Activated naive CD4-positive, alpha-beta T cell treated with anti-CD3 and anti-CD28 coated beads for 36 hours (primary cell): Measurements from ENCODE around the gene WDR26. TPM values are rescaled to one million over a fixed set of nuclear protein-coding genes. Genes with fewer than 3 reads are reported as not detected.
"Not testable (repeated sequence)": the region's sequence is repeated elsewhere in the genome, so short reads cannot be mapped to it uniquely, and the experiment has no call there.

Experiments used
- CTCF ChIA-PET: fragments of 350-600 bp; sonication (Branson Sonifier 250); formaldehyde crosslinking; loops from one replicate; lab custom pipeline; 2021; ENCODE audit warnings: antibody characterized with exemption; lab: Charles Lee
- DNase-seq: peaks from one replicate; pipeline ENCODE4 v3.0.0-alpha.2; 2020
- H3K27ac Mint-ChIP-seq: one replicate; pipeline ENCODE4 v1.8.0; 2021; ENCODE audit warnings: mild to moderate bottlenecking, mixed read lengths
- H3K27me3 Mint-ChIP-seq: one replicate; pipeline ENCODE4 v1.8.0; 2021; ENCODE audit warnings: low read depth, mixed read lengths
- H3K36me3 Mint-ChIP-seq: one replicate; pipeline ENCODE4 v1.8.0; 2021; ENCODE audit warnings: low read depth, mixed read lengths
- H3K4me1 Mint-ChIP-seq: one replicate; pipeline ENCODE4 v1.8.0; 2021; ENCODE audit warnings: low read depth, mixed read lengths
- H3K4me3 Mint-ChIP-seq: one replicate; pipeline ENCODE4 v1.8.0; 2021; ENCODE audit warnings: mild to moderate bottlenecking, moderate library complexity, mixed read lengths
- H3K9me3 Mint-ChIP-seq: one replicate; pipeline ENCODE4 v1.8.0; 2021; ENCODE audit warnings: mixed read lengths
- intact Hi-C: fragments of 100-400 bp; cut with micrococcal nuclease; formaldehyde crosslinking; loops from one replicate; pipeline ENCODE4 v1.15.1; 2023
- total RNA-seq, 2 experiments: library from RNA; stranded (reverse); gene quantifications; one replicate each; pipeline ENCODE4 v1.2.3, GENCODE V29; 2021

The WDR26 gene
- 10 to 100 TPM; 44.3 to 45.4 TPM for total RNA-seq

DNA sequence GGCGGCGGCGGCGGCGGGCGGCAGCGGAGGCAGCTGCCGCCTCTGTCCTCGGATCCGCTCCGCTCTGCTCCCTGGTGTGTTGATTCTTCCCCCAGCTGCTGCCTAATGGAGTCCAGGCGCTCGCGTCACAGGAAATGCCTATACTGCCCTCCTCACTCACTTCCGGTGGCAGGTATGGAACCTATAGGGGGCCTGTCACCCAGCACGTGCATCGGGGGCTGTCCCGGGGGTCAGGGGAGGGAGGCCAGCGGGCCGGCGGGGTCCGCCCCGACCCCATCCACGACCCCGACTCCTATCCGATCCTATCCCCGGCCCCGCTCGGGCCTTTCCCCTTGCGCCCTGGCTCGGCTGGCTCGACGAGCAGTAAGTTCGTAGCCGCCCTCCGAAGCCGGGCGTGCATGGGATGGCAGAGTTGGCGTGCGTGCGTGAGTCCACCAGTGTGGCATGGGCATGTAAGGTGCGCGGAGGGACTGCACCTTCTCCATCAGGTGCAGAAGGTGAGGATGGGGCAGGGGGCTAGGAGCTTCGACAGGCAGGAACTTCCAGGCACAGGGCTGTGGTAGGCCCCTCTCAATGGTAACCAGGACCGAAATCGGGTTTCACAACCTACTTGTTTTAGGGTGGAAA lies at the start of gene WDR26:
WDR26 (minus strand) TSS at position 107 of the 627 bp plus-strand sequence.
- no peaks in the 10 kb centered on the region for H3K27me3 Mint-ChIP-seq
- peaks cover 17% of the 10 kb centered on the region for H3K36me3 Mint-ChIP-seq
- no peaks in the 10 kb centered on the region for H3K9me3 Mint-ChIP-seq
- CTCF ChIA-PET: interaction anchor here (1.0 kb wide), 1 partner anchor 17 kb away, joined by 4 read pairs; no protein-coding TSS in a partner anchor
- peak within 1 kb of the TSS; percentile 95 for H3K27ac Mint-ChIP-seq
- peak; percentile 91 for DNase-seq
- H3K4me3 Mint-ChIP-seq: peak within 1 kb of the TSS; percentile 95
- peaks cover 46% of the 10 kb centered on the region for H3K4me1 Mint-ChIP-seq
- intact Hi-C loops: loop anchor here (1.0 to 5.0 kb wide), 9 partner anchors 63 to 658 kb away; partner anchors contain the start of genes CNIH4, DEGS1, FBXO28 and NVL

GRCh38 chr1:224483206-224483605 lies 48.6 kb upstream of the WDR26 start:
- peaks cover 10% of the 10 kb centered on the region for H3K9me3 Mint-ChIP-seq
- H3K4me3 Mint-ChIP-seq, H3K27me3 Mint-ChIP-seq, DNase-seq, H3K27ac Mint-ChIP-seq, H3K36me3 Mint-ChIP-seq, intact Hi-C loops, H3K4me1 Mint-ChIP-seq: not testable (repeated sequence)
- CTCF ChIA-PET: interaction anchor here (0.7 kb wide), 1 partner anchor 359 kb away, joined by 3 read pairs; no protein-coding TSS in a partner anchor

- no peak for DNase-seq
- CTCF ChIA-PET: no interaction called here
- H3K36me3 Mint-ChIP-seq: peaks cover 3% of the 10 kb centered on the region
- intact Hi-C loops: no loop called here
- no peak overlapping the region for H3K4me3 Mint-ChIP-seq
- H3K9me3 Mint-ChIP-seq: peaks cover 10% of the 10 kb centered on the region
- H3K27me3 Mint-ChIP-seq: no peaks in the 10 kb centered on the region
- H3K4me1 Mint-ChIP-seq: no peaks in the 10 kb centered on the region
- H3K27ac Mint-ChIP-seq: no peak overlapping the region
These were observed 48.0 kb upstream of the WDR26 start for GRCh38 chr1:224482619-224483018.

- Mint-ChIP-seq H3K4me1 (no peaks in the 10 kb centered on the region), H3K9me3 (peaks cover 15% of the 10 kb centered on the region), H3K27me3 (no peaks in the 10 kb centered on the region), H3K27ac (no peak overlapping the region), H3K4me3 (no peak overlapping the region), H3K36me3 (peaks cover 3% of the 10 kb centered on the region)
- CTCF ChIA-PET: interaction anchor here (0.5 to 1.0 kb wide), 2 partner anchors 24 to 53 kb away, joined by 3 to 4 read pairs; no protein-coding TSS in a partner anchor
- intact Hi-C loops: no loop called here
- DNase-seq: no peak
These were observed 47.0 kb upstream of the WDR26 start for GRCh38 chr1:224481601-224482000.

GRCh38 chr1:224480888-224481459 lies 46.4 kb upstream of the WDR26 start:
- H3K27ac Mint-ChIP-seq, H3K4me1 Mint-ChIP-seq, H3K36me3 Mint-ChIP-seq, intact Hi-C loops, H3K27me3 Mint-ChIP-seq, H3K4me3 Mint-ChIP-seq, DNase-seq: not testable (repeated sequence)
- H3K9me3 Mint-ChIP-seq: peaks cover 15% of the 10 kb centered on the region
- CTCF ChIA-PET: interaction anchor here (1.0 kb wide), 1 partner anchor 24 kb away, joined by 4 read pairs; no protein-coding TSS in a partner anchor

GRCh38 chr1:224480200-224480599 lies 45.6 kb upstream of the WDR26 start:
- H3K27me3 Mint-ChIP-seq, H3K4me1 Mint-ChIP-seq, H3K36me3 Mint-ChIP-seq, CTCF ChIA-PET, H3K27ac Mint-ChIP-seq, H3K4me3 Mint-ChIP-seq, intact Hi-C loops, DNase-seq: not testable (repeated sequence)
- peaks cover 15% of the 10 kb centered on the region for H3K9me3 Mint-ChIP-seq

GRCh38 chr1:224472806-224473205 lies 38.2 kb upstream of the WDR26 start:
- Mint-ChIP-seq H3K9me3 (peaks cover 7% of the 10 kb centered on the region), H3K36me3 (peaks cover 2% of the 10 kb centered on the region), H3K4me3 (no peak overlapping the region), H3K27me3 (no peaks in the 10 kb centered on the region), H3K4me1 (no peaks in the 10 kb centered on the region), H3K27ac (no peak overlapping the region)
- intact Hi-C loops: no loop called here
- CTCF ChIA-PET: interaction anchor here (1.2 kb wide), 1 partner anchor 41 kb away, joined by 3 read pairs; no protein-coding TSS in a partner anchor
- no peak for DNase-seq

DNA sequence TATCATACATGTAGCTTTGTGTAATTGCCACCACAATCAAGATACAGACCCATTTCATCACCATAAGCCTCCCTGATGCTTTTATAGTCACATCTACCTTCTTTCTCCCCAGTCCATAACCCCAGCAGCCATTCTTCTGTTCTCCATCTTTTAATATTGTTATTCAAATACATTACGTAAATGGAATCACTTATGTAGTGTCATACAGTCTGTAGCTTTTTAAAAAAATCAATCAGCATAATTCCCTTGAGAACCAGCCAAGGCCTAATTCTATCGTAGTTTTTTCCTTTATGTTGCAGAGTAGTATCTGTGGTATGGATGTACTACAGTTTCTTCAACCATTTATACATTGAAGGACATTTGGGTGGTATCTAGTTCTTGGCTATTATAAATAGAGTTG lies 31.6 kb upstream of the WDR26 start:
- H3K4me1 Mint-ChIP-seq: peaks cover 7% of the 10 kb centered on the region
- no peak for DNase-seq
- no peak overlapping the region for H3K4me3 Mint-ChIP-seq
- CTCF ChIA-PET: interaction anchor here (1.0 to 1.1 kb wide), 2 partner anchors 9 to 47 kb away, joined by 3 read pairs; no protein-coding TSS in a partner anchor
- H3K27ac Mint-ChIP-seq: no peak overlapping the region
- intact Hi-C loops: no loop called here
- no peaks in the 10 kb centered on the region for H3K36me3 Mint-ChIP-seq
- H3K9me3 Mint-ChIP-seq: no peaks in the 10 kb centered on the region
- H3K27me3 Mint-ChIP-seq: no peaks in the 10 kb centered on the region

DNA sequence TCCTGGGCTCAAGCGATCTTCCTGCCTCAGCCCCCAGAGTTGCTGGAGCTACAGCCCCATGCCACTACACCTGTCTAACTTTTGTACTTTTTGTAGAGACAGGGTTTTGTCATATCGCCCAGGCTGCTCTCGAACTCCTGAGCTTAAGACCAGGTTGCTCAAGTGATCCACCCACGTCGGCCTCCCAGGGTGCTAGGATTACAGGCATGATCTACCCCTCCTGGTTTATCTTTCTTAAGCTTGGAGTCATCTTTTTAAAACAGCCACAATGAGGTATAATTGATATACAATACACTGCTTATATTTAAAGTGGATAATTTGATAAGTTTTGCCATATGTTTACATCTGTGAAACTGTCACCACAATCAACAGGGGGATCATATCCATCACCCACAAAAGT lies 25.4 kb upstream of the WDR26 start:
- CTCF ChIA-PET: interaction anchor here (0.6 to 1.3 kb wide), 5 partner anchors 42 to 392 kb away, joined by 3 read pairs; no protein-coding TSS in a partner anchor
- intact Hi-C loops: no loop called here
- Mint-ChIP-seq H3K4me1 (peaks cover 10% of the 10 kb centered on the region), H3K27ac (no peak overlapping the region), H3K4me3 (no peak overlapping the region), H3K27me3 (no peaks in the 10 kb centered on the region), H3K36me3 (no peaks in the 10 kb centered on the region), H3K9me3 (no peaks in the 10 kb centered on the region)
- DNase-seq: no peak

DNA sequence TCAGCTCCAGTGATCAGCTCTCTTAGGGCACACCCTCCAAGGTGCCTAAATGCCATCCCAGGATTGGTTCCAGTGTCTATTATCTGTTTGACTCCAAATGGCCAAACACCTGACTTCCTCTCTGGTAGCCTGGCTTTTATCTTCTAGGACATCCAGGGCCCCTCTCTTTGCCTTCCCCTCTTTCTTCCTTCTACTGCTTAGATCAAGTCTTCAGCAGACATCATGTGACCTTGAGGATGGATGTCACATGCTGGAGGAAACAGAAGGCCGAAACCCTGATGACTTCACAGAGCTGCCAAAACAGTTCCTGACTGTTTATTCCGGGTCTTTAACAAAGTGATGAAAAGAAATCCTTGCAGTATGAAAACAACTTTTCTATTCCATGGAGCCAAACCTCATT lies 24.4 kb upstream of the WDR26 start:
- Mint-ChIP-seq H3K9me3 (no peaks in the 10 kb centered on the region), H3K27me3 (no peaks in the 10 kb centered on the region), H3K36me3 (no peaks in the 10 kb centered on the region), H3K4me3 (no peak overlapping the region), H3K4me1 (peaks cover 13% of the 10 kb centered on the region), H3K27ac (peak overlapping the region; percentile 41)
- no peak for DNase-seq
- CTCF ChIA-PET: interaction anchor here (0.8 to 2.4 kb wide), 5 partner anchors 20 to 80 kb away, joined by 3 to 17 read pairs (median 3); no protein-coding TSS in a partner anchor
- intact Hi-C loops: no loop called here

DNA sequence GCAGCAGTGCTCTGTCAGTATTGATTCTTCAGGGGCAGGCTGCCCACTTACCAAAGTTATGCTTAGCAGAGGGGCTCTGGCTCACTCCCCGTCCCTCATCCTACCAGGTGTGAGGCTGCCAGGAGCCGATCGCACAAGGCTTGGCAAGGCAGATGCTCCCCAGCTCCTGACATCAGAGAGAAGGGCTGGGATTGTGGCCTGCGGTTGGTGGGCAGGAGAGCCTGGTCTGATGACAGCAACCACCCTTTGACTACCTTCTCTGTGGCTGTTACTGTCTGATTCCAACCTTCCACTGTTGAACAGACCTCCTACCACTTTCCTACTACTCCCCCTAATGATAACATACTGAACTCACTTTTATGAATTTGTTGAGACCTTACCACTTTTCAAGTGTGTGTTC lies 23.7 kb upstream of the WDR26 start:
- peaks cover 13% of the 10 kb centered on the region for H3K4me1 Mint-ChIP-seq
- CTCF ChIA-PET: interaction anchor here (1.1 to 2.6 kb wide), 13 partner anchors 11 to 352 kb away, joined by 3 to 19 read pairs (median 8); no protein-coding TSS in a partner anchor
- no peak overlapping the region for H3K27ac Mint-ChIP-seq
- no peaks in the 10 kb centered on the region for H3K36me3 Mint-ChIP-seq
- intact Hi-C loops: no loop called here
- no peak overlapping the region for H3K4me3 Mint-ChIP-seq
- no peak for DNase-seq
- H3K27me3 Mint-ChIP-seq: no peaks in the 10 kb centered on the region
- H3K9me3 Mint-ChIP-seq: no peaks in the 10 kb centered on the region

- DNase-seq: no peak
- CTCF ChIA-PET: interaction anchor here (0.6 to 2.6 kb wide), 23 partner anchors 10 to 410 kb away, joined by 3 to 19 read pairs (median 5); no protein-coding TSS in a partner anchor
- H3K36me3 Mint-ChIP-seq: peaks cover 1% of the 10 kb centered on the region
- intact Hi-C loops: loop anchor here (1.0 to 2.0 kb wide), 5 partner anchors 25 to 759 kb away; partner anchors contain the start of gene DEGS1
- H3K9me3 Mint-ChIP-seq: no peaks in the 10 kb centered on the region
- no peak overlapping the region for H3K4me3 Mint-ChIP-seq
- peaks cover 13% of the 10 kb centered on the region for H3K4me1 Mint-ChIP-seq
- no peak overlapping the region for H3K27ac Mint-ChIP-seq
- no peaks in the 10 kb centered on the region for H3K27me3 Mint-ChIP-seq
These were observed 23.2 kb upstream of the WDR26 start for GRCh38 chr1:224457782-224458144.
